Vagina (tissue), 2 donors: ENCODE data around the gene SLC39A11.

Experiments
- CTCF ChIP-seq, 3 experiments: fragments of 450-650 bp in 2 of 3; fragments of 200-600 bp in 1 of 3; sonication (generic) in 1 of 3; IDR thresholded peaks; one replicate each; pipeline ENCODE4 v1.5.1; 2017 to 2019; ENCODE audit warnings: antibody characterized with exemption in 3 of 3, mild to moderate bottlenecking in 2 of 3, moderate library complexity in 2 of 3
- POLR2A ChIP-seq, 2 donors: fragments of 450-650 bp; IDR thresholded peaks; one replicate each; pipeline ENCODE4 v1.6.1; 2017; ENCODE audit warnings: antibody characterized with exemption in 2 of 2, mild to moderate bottlenecking in 2 of 2, moderate library complexity in 2 of 2
- POLR2AphosphoS5 ChIP-seq, 2 donors: sonication (generic); formaldehyde crosslinking; IDR thresholded peaks; one replicate each; pipeline ENCODE4 v1.9.0; 2017; ENCODE audit warnings: antibody characterized with exemption in 2 of 2, mild to moderate bottlenecking in 2 of 2, low read depth in 1 of 2; ENCODE audit not compliant: insufficient read depth in 1 of 2

GRCh38 chr17:72624226-72624625 lies 468.3 kb downstream of the SLC39A11 start:
- no peak for TF ChIP-seq CTCF (IDR thresholded peaks at IDR 0.05)
- no peak for TF ChIP-seq POLR2A (IDR thresholded peaks at IDR 0.05)
- no peak for TF ChIP-seq POLR2AphosphoS5 (IDR thresholded peaks at IDR 0.05; ENCODE audit: insufficient read depth in 1 of 2, low read depth in 1 of 2)
